SH-SY5Y (cell line): Measurements from ENCODE around the gene ERMAP.

Experiments used
- GATA2 ChIP-seq: IDR thresholded peaks from 2 replicates; pipeline ENCODE4 v1.6.1; 2011; ENCODE audit warnings: mild to moderate bottlenecking, low read depth, low read length
- GATA3 ChIP-seq: IDR thresholded peaks from 2 replicates; pipeline ENCODE4 v1.6.1; 2011; ENCODE audit warnings: low read depth, mild to moderate bottlenecking, low read length, moderate library complexity

GRCh38 chr1:42806593-42806992 is 10.3 kb upstream of the ERMAP start:
- TF ChIP-seq GATA2 = no peak
- TF ChIP-seq GATA3 = no peak
